Neuronal stem cell (in vitro differentiated cells): Measurements from ENCODE around the gene KCNE4.

Experiments
- DNase-seq: peaks from one replicate; pipeline ENCODE4 v3.0.0-alpha.2; 2013; ENCODE audit warnings: low spot score
- H2AFZ ChIP-seq: one replicate; pipeline ENCODE4 v1.6.1; 2013; ENCODE audit warnings: mild to moderate bottlenecking, low read length, inconsistent platforms
- H2AK5ac ChIP-seq: 2 replicates; pipeline ENCODE4 v1.6.1; 2013; ENCODE audit warnings: low read depth, mild to moderate bottlenecking, inconsistent platforms, low read length, moderate library complexity, mixed read lengths
- H2BK120ac ChIP-seq: 2 replicates; pipeline ENCODE4 v1.6.1; 2013; ENCODE audit warnings: low read depth, mild to moderate bottlenecking, inconsistent platforms, low read length, moderate library complexity, mixed read lengths
- H2BK12ac ChIP-seq: one replicate; pipeline ENCODE4 v1.6.1; 2013; ENCODE audit warnings: low read length, inconsistent platforms
- H2BK15ac ChIP-seq: 2 replicates; pipeline ENCODE4 v1.6.1; 2013; ENCODE audit warnings: mild to moderate bottlenecking, low read length, inconsistent platforms, mixed read lengths
- H2BK5ac ChIP-seq: one replicate; pipeline ENCODE4 v1.6.1; 2013; ENCODE audit warnings: inconsistent platforms, mild to moderate bottlenecking, low read length, moderate library complexity
- H3K14ac ChIP-seq: one replicate; pipeline ENCODE4 v1.6.1; 2013; ENCODE audit warnings: low read length, inconsistent platforms
- H3K18ac ChIP-seq: 2 replicates; pipeline ENCODE4 v1.6.1; 2013; ENCODE audit warnings: low read length, inconsistent platforms
- H3K23ac ChIP-seq: 2 replicates; pipeline ENCODE4 v1.6.1; 2013; ENCODE audit warnings: low read depth, mild to moderate bottlenecking, mixed read lengths, low read length, inconsistent platforms; ENCODE audit not compliant: poor library complexity
- H3K27ac ChIP-seq: replicated peaks from 3 replicates; pipeline ENCODE4 v1.5.1; 2013; ENCODE audit warnings: low read length, inconsistent platforms
- H3K27me3 ChIP-seq, 3 experiments: 2 replicates each; pipeline ENCODE4 v1.6.1; 2013; ENCODE audit warnings: low read length in 3 of 3, mild to moderate bottlenecking in 2 of 3, inconsistent platforms in 1 of 3, low read depth in 1 of 3, mixed read lengths in 1 of 3, moderate library complexity in 1 of 3; ENCODE audit not compliant: control insufficient read depth in 3 of 3, insufficient read depth in 3 of 3
- H3K36me3 ChIP-seq, 2 donors: replicated peaks in 1 of 2; 2 replicates each; pipeline ENCODE4 v1.6.1; 2013; ENCODE audit warnings: low read length in 2 of 2; ENCODE audit not compliant: control insufficient read depth in 2 of 2, insufficient read depth in 2 of 2
- H3K4ac ChIP-seq: 2 replicates; pipeline ENCODE4 v1.6.1; 2013; ENCODE audit warnings: inconsistent platforms, mild to moderate bottlenecking, low read length, moderate library complexity
- H3K4me1 ChIP-seq, 2 donors: 1 replicate in 1 of 2; 2 replicates in 1 of 2; pipeline ENCODE4 v1.6.1; 2013; ENCODE audit warnings: low read length in 2 of 2, low read depth in 1 of 2; ENCODE audit not compliant: control insufficient read depth in 2 of 2, insufficient read depth in 1 of 2
- H3K4me2 ChIP-seq: one replicate; pipeline ENCODE4 v1.6.1; 2013; ENCODE audit warnings: mild to moderate bottlenecking, low read length, inconsistent platforms; ENCODE audit not compliant: insufficient read depth, poor library complexity, severe bottlenecking
- H3K4me3 ChIP-seq, 2 donors: 2 replicates each; pipeline ENCODE4 v1.5.1; 2013; ENCODE audit warnings: low read length in 2 of 2, mild to moderate bottlenecking in 2 of 2, inconsistent platforms in 1 of 2, moderate library complexity in 1 of 2
- H3K79me1 ChIP-seq: one replicate; pipeline ENCODE4 v1.6.1; 2013; ENCODE audit warnings: low read depth, mild to moderate bottlenecking, inconsistent platforms, low read length, moderate library complexity
- H3K9ac ChIP-seq: one replicate; pipeline ENCODE4 v1.6.1; 2013; ENCODE audit warnings: mild to moderate bottlenecking, low read depth, low read length, inconsistent platforms; ENCODE audit not compliant: poor library complexity
- H3K9me3 ChIP-seq, 2 donors: replicated peaks in 1 of 2; 2 replicates each; pipeline versions ENCODE3 to v1.6.1; 2013; ENCODE audit warnings: low read length in 2 of 2, mild to moderate bottlenecking in 2 of 2, inconsistent platforms in 1 of 2, low read depth in 1 of 2, mixed read lengths in 1 of 2, moderate library complexity in 1 of 2; ENCODE audit not compliant: control insufficient read depth in 2 of 2, insufficient read depth in 1 of 2
- H4K8ac ChIP-seq: one replicate; pipeline ENCODE4 v1.6.1; 2013; ENCODE audit warnings: low read depth, mild to moderate bottlenecking, inconsistent platforms, low read length, moderate library complexity
- H4K91ac ChIP-seq: one replicate; pipeline ENCODE4 v1.6.1; 2013; ENCODE audit warnings: low read length, low read depth, mild to moderate bottlenecking, inconsistent platforms; ENCODE audit not compliant: poor library complexity
- WGBS, 2 donors: extraction: QIAGEN DNeasy Blood & Tissue Kit; methylation state at CpG; one replicate each; pipeline ENCODE4 v1.1.7; 2013; ENCODE audit warnings: missing lambda C conversion rate in 2 of 2, mixed read lengths in 1 of 2; ENCODE audit not compliant: insufficient read length in 2 of 2, insufficient replicate concordance in 1 of 2; ENCODE audit errors: extremely low coverage in 2 of 2; 5-methylcytosine and 5-hydroxymethylcytosine counted together

The KCNE4 gene

DNA sequence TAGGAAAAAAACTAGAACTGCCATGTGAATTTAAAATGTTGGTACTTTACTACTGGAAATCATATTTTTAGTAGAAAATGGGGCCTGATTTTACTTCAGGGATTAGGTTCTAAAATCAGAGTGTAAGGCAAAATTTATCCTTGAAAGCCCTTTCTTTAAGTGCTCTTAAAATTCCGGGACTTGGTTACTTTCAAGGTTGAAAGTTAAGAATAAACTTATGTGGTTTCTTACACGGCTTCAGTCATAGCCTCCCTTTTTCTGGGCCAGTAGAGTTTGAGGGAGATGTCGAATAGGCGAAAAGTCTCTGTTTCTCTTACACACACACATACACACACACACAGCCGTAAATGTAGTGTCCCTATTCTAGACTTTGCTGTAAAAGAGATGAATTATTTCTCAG is 13.1 kb downstream of the KCNE4 start:
- no peak overlapping the region for H2BK120ac ChIP-seq
- no peak overlapping the region for H4K91ac ChIP-seq
- no peaks in the 10 kb centered on the region for H3K27me3 ChIP-seq

DNA sequence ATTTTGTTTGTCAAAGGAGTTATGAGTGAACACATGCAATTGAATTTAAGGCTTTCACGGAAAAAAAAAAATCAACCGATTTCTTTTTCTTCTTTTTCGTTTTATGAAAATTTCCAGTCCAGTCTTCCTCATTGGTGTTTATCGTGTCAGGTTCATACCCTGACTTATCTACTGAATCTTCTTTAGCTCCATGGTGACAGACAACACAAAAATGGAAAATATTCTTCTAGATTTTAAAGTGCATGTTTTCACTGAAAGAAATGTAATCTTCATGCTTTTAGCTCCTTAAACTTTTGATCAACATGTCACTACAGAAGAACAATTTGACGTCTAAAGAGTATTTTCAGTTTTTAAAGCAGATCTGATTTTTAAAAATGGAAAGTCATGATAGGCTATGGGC is 14.7 kb downstream of the KCNE4 start:
- Histone ChIP-seq H3K4me1 (no peaks in the 10 kb centered on the region), H3K27ac (no peak overlapping the region), H2AFZ (no peak overlapping the region), H3K23ac (no peak overlapping the region), H4K91ac (no peak overlapping the region), H3K9ac (no peak overlapping the region), H2BK15ac (no peak overlapping the region), H3K4ac (no peak overlapping the region), H3K4me2 (no peak overlapping the region), H3K79me1 (no peaks in the 10 kb centered on the region), H4K8ac (no peak overlapping the region), H3K9me3 (no peaks in the 10 kb centered on the region), H2BK12ac (no peak overlapping the region), H3K27me3 (no peaks in the 10 kb centered on the region), H3K36me3 (no peaks in the 10 kb centered on the region), H3K14ac (no peak overlapping the region), H3K18ac (no peak overlapping the region), H2BK120ac (no peak overlapping the region), H3K4me3 (no peak overlapping the region), H2AK5ac (no peak overlapping the region), H2BK5ac (no peak overlapping the region)
- no peak for DNase-seq
- no CpG with 5 or more reads among the region's 5 CpGs for WGBS, 2 donors

More for the DNA sequence above, 13.1 kb downstream of the KCNE4 start:
- H3K79me1 ChIP-seq: no peaks in the 10 kb centered on the region
- no peak overlapping the region for H2BK5ac ChIP-seq
- H3K4me2 ChIP-seq: no peak overlapping the region
- H3K4me3 ChIP-seq: no peak overlapping the region
- H2AFZ ChIP-seq: no peak overlapping the region
- H3K23ac ChIP-seq: no peak overlapping the region
- H3K14ac ChIP-seq: no peak overlapping the region
- H3K18ac ChIP-seq: no peak overlapping the region
- H2AK5ac ChIP-seq: no peak overlapping the region
- H3K9me3 ChIP-seq: no peaks in the 10 kb centered on the region
- H4K8ac ChIP-seq: no peak overlapping the region
- no peak overlapping the region for H3K27ac ChIP-seq
- no peaks in the 10 kb centered on the region for H3K36me3 ChIP-seq
- WGBS, 2 donors: no CpG with 5 or more reads among the region's 5 CpGs
- no peak overlapping the region for H3K9ac ChIP-seq
- H3K4ac ChIP-seq: no peak overlapping the region
- H2BK12ac ChIP-seq: no peak overlapping the region
- DNase-seq: no peak
- H2BK15ac ChIP-seq: no peak overlapping the region
- no peaks in the 10 kb centered on the region for H3K4me1 ChIP-seq

DNA sequence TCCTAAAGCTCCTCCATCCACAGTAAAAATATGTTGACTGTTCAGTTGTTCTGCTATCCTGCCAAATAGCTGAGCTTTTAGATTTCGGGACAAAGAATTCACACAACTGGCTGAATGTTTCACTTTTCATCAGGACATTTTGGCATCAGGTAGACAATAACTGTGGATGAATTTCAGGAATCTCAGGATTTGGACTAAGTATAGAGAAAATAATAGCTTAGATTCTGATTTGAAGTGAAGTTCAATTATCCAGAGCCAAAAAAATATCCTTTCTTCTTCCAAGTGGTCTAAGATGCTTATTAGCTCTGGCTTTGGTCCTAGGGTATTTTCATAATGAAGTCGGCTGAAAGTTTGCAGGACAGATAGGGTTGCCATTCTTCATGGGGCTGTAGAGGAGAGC is 16.1 kb downstream of the KCNE4 start:
- no peak overlapping the region for H3K9ac ChIP-seq
- H4K91ac ChIP-seq: no peak overlapping the region
- H3K4ac ChIP-seq: no peak overlapping the region
- no peak overlapping the region for H3K4me2 ChIP-seq
- H3K79me1 ChIP-seq: no peaks in the 10 kb centered on the region
- H2BK12ac ChIP-seq: no peak overlapping the region
- H3K36me3 ChIP-seq: no peaks in the 10 kb centered on the region
- H2AK5ac ChIP-seq: no peak overlapping the region
- no peak for DNase-seq
- no peak overlapping the region for H2BK15ac ChIP-seq
- H4K8ac ChIP-seq: no peak overlapping the region
- no peaks in the 10 kb centered on the region for H3K9me3 ChIP-seq
- H2BK5ac ChIP-seq: no peak overlapping the region
- no peak overlapping the region for H3K4me3 ChIP-seq
- H2BK120ac ChIP-seq: no peak overlapping the region
- no peak overlapping the region for H2AFZ ChIP-seq
- H3K27ac ChIP-seq: no peak overlapping the region
- H3K23ac ChIP-seq: no peak overlapping the region
- no peaks in the 10 kb centered on the region for H3K27me3 ChIP-seq
- H3K18ac ChIP-seq: no peak overlapping the region
- no peaks in the 10 kb centered on the region for H3K4me1 ChIP-seq
- no CpG with 5 or more reads among the region's 2 CpGs for WGBS, 2 donors
- no peak overlapping the region for H3K14ac ChIP-seq

DNA sequence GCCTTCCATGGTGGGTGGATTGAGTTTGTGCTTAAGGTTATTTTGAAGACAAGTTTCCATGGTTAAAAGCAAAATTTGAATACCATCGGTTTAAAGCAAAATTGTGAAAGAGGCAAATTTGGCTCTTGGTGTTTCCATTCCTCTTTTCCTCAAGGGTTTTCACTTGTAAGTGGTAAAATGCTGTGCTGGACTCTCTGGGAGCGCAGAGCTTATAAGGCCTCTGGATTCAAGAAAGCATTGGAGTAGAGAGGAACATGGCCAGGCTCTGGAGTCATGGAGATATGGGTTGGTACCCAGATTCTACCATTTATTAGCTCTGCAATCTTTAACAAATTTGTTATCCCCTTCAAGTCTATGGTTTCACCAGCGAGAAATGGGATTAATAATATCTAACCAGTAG is 17.5 kb downstream of the KCNE4 start:
- WGBS, 2 donors: no CpG with 5 or more reads among the region's 3 CpGs
- no peak for DNase-seq
- Histone ChIP-seq H3K23ac (no peak overlapping the region), H3K79me1 (no peaks in the 10 kb centered on the region), H3K4me3 (no peak overlapping the region), H2BK120ac (no peak overlapping the region), H3K14ac (no peak overlapping the region), H2AK5ac (no peak overlapping the region), H3K9me3 (no peaks in the 10 kb centered on the region), H3K9ac (no peak overlapping the region), H2BK12ac (no peak overlapping the region), H3K36me3 (no peaks in the 10 kb centered on the region), H2BK5ac (no peak overlapping the region), H3K27ac (no peak overlapping the region), H4K91ac (no peak overlapping the region), H2BK15ac (no peak overlapping the region), H3K4ac (no peak overlapping the region), H3K4me1 (no peaks in the 10 kb centered on the region), H2AFZ (no peak overlapping the region), H4K8ac (no peak overlapping the region), H3K27me3 (no peaks in the 10 kb centered on the region), H3K4me2 (no peak overlapping the region), H3K18ac (no peak overlapping the region)
